H1 (cell line): ENCODE data around the gene GDPD3. TPM values are rescaled to one million over a fixed set of nuclear protein-coding genes. Genes with fewer than 3 reads are reported as not detected.

Experiments used
- CTCF ChIA-PET: fragments of 300-600 bp; sonication (Branson Sonifier 250); formaldehyde crosslinking; loops from one replicate; lab custom pipeline; 2021; ENCODE audit not compliant: partially characterized antibody; lab: Charles Lee
- POLR2A ChIA-PET: fragments of 300-600 bp; sonication (Branson Sonifier 250); formaldehyde crosslinking; loops from one replicate; lab custom pipeline; 2021; ENCODE audit warnings: inconsistent platforms; ENCODE audit not compliant: partially characterized antibody; lab: Charles Lee
- DNase-seq, 2 experiments: peaks; one replicate each; pipeline versions ENCODE4 v3.0.0 to v3.0.0-alpha.2; 2010 to 2022; ENCODE audit warnings: low spot score in 2 of 2, low read depth in 1 of 2, mixed read lengths in 1 of 2
- FAIRE-seq: peaks from 2 replicates; lab custom pipeline; 2011; peaks lifted over from hg19 to GRCh38; lab: Jason Lieb, UNC
- H2AFZ ChIP-seq: 2 replicates; pipeline ENCODE4 v1.8.1; 2012; ENCODE audit warnings: low read length, inconsistent platforms
- H2AK5ac ChIP-seq: 2 replicates; pipeline ENCODE4 v1.6.1; 2013; ENCODE audit warnings: low read depth, low read length
- H2BK120ac ChIP-seq: replicated peaks from 2 replicates; pipeline ENCODE3; 2013; ENCODE audit warnings: low read depth, low read length, inconsistent platforms
- H2BK12ac ChIP-seq: 2 replicates; pipeline ENCODE4 v1.6.1; 2013; ENCODE audit warnings: low read depth, low read length
- H2BK15ac ChIP-seq: 2 replicates; pipeline ENCODE4 v1.6.1; 2013; ENCODE audit warnings: low read length
- H2BK20ac ChIP-seq: 2 replicates; pipeline ENCODE4 v1.6.1; 2013; ENCODE audit warnings: low read length
- H2BK5ac ChIP-seq: 2 replicates; pipeline ENCODE4 v1.6.1; 2013; ENCODE audit warnings: low read depth, low read length
- H3K14ac ChIP-seq: 2 replicates; pipeline ENCODE4 v1.6.1; 2013; ENCODE audit warnings: inconsistent platforms; ENCODE audit not compliant: insufficient read length
- H3K18ac ChIP-seq: 2 replicates; pipeline ENCODE4 v1.6.1; 2013; ENCODE audit warnings: low read length; ENCODE audit errors: extremely low read depth
- H3K23ac ChIP-seq: 2 replicates; pipeline ENCODE4 v1.6.1; 2013; ENCODE audit warnings: inconsistent platforms; ENCODE audit not compliant: insufficient read length
- H3K23me2 ChIP-seq: 2 replicates; pipeline ENCODE4 v1.6.1; 2013; ENCODE audit warnings: low read depth, low read length
- H3K27ac ChIP-seq: 2 replicates; pipeline ENCODE4 v1.6.1; 2011; ENCODE audit warnings: low read depth, low read length, inconsistent platforms
- H3K27me3 ChIP-seq, 4 experiments: replicated peaks in 1 of 4; 1 replicate in 1 of 4; 2 replicates in 3 of 4; pipeline versions ENCODE4 v1.6.1 to v1.8.1; 2011 to 2013; ENCODE audit warnings: low read length in 3 of 4, mild to moderate bottlenecking in 3 of 4, inconsistent platforms in 2 of 4, mixed read lengths in 2 of 4, moderate library complexity in 1 of 4; ENCODE audit not compliant: control insufficient read depth in 3 of 4, insufficient read depth in 3 of 4; ENCODE audit errors: extremely low read depth in 1 of 4
- H3K36me3 ChIP-seq, 4 experiments: 2 replicates each; pipeline versions ENCODE4 v1.6.1 to v1.8.1; 2011 to 2013; ENCODE audit warnings: mild to moderate bottlenecking in 4 of 4, low read length in 3 of 4, moderate library complexity in 2 of 4, control low read depth in 1 of 4, inconsistent platforms in 1 of 4; ENCODE audit not compliant: insufficient read depth in 4 of 4, control insufficient read depth in 2 of 4
- H3K4ac ChIP-seq: replicated peaks from 2 replicates; pipeline ENCODE3; 2013; ENCODE audit warnings: low read length, low read depth, mixed read lengths, inconsistent platforms; ENCODE audit not compliant: insufficient read length
- H3K4me1 ChIP-seq, 4 experiments: replicated peaks in 1 of 4; 1 replicate in 1 of 4; 2 replicates in 3 of 4; pipeline versions ENCODE4 v1.6.1 to v1.8.1; 2011 to 2013; ENCODE audit warnings: low read length in 3 of 4, inconsistent platforms in 2 of 4, mixed read lengths in 1 of 4; ENCODE audit not compliant: insufficient read depth in 4 of 4, control insufficient read depth in 3 of 4
- H3K4me2 ChIP-seq, 2 experiments: 2 replicates each; pipeline versions ENCODE4 v1.6.1 to v1.8.1; 2011 to 2013; ENCODE audit warnings: low read depth in 2 of 2, low read length in 2 of 2, control low read depth in 1 of 2, inconsistent platforms in 1 of 2, mild to moderate bottlenecking in 1 of 2; ENCODE audit not compliant: insufficient read depth in 1 of 2
- H3K4me3 ChIP-seq, 4 experiments: fragments of 200-600, 300-600 bp in 1 of 4; sonication (generic), shearing (Covaris generic), sonication (Bioruptor Twin) in 1 of 4; 2 replicates each; pipeline versions ENCODE4 v1.5.1 to v1.8.1; 2011 to 2016; ENCODE audit warnings: low read length in 4 of 4, low read depth in 3 of 4, control low read depth in 2 of 4, inconsistent platforms in 2 of 4, mild to moderate bottlenecking in 2 of 4, mixed read lengths in 1 of 4, moderate library complexity in 1 of 4; ENCODE audit not compliant: insufficient read depth in 2 of 4; ENCODE audit errors: extremely low read depth in 1 of 4
- H3K56ac ChIP-seq: replicated peaks from 2 replicates; pipeline ENCODE3; 2013; ENCODE audit warnings: low read depth, mild to moderate bottlenecking, mixed read lengths, low read length, inconsistent platforms; ENCODE audit not compliant: insufficient read length
- H3K79me1 ChIP-seq: 2 replicates; pipeline ENCODE4 v1.6.1; 2013; ENCODE audit warnings: low read depth, low read length, control low read depth
- H3K79me2 ChIP-seq, 2 experiments: 2 replicates each; pipeline versions ENCODE4 v1.6.1 to v1.8.1; 2012 to 2013; ENCODE audit warnings: low read length in 2 of 2, mild to moderate bottlenecking in 2 of 2, inconsistent platforms in 1 of 2; ENCODE audit not compliant: insufficient read depth in 2 of 2, control insufficient read depth in 1 of 2
- H3K9ac ChIP-seq, 4 experiments: replicated peaks in 1 of 4; 1 replicate in 1 of 4; 2 replicates in 3 of 4; pipeline versions ENCODE4 v1.6.1 to v1.8.1; 2011 to 2013; ENCODE audit warnings: low read depth in 3 of 4, low read length in 3 of 4, control low read depth in 2 of 4, mild to moderate bottlenecking in 2 of 4, moderate library complexity in 2 of 4, inconsistent platforms in 1 of 4; ENCODE audit errors: extremely low read depth in 1 of 4
- H3K9me3 ChIP-seq, 2 experiments: 2 replicates each; pipeline versions ENCODE4 v1.6.1 to v1.8.1; 2012 to 2013; ENCODE audit warnings: mild to moderate bottlenecking in 2 of 2, moderate library complexity in 2 of 2, control low read depth in 1 of 2, inconsistent platforms in 1 of 2, low read depth in 1 of 2, low read length in 1 of 2, mixed read lengths in 1 of 2; ENCODE audit not compliant: insufficient read depth in 2 of 2
- H4K20me1 ChIP-seq, 2 experiments: replicated peaks in 1 of 2; 2 replicates each; pipeline versions ENCODE3 to v1.8.1; 2011 to 2013; ENCODE audit warnings: inconsistent platforms in 2 of 2, low read length in 2 of 2, mild to moderate bottlenecking in 1 of 2; ENCODE audit not compliant: insufficient read depth in 2 of 2, control insufficient read depth in 1 of 2
- H4K5ac ChIP-seq: 2 replicates; pipeline ENCODE4 v1.6.1; 2013; ENCODE audit warnings: low read length, low read depth, mixed read lengths, inconsistent platforms; ENCODE audit not compliant: insufficient read length
- H4K8ac ChIP-seq: 2 replicates; pipeline ENCODE4 v1.8.0; 2013; ENCODE audit warnings: mild to moderate bottlenecking, moderate library complexity, low read length, inconsistent platforms; ENCODE audit not compliant: insufficient read depth; ENCODE audit errors: extremely low read depth
- H4K91ac ChIP-seq: replicated peaks from 2 replicates; pipeline ENCODE3; 2013; ENCODE audit warnings: low read length, mixed read lengths, inconsistent platforms; ENCODE audit not compliant: insufficient read length
- CEBPB ChIP-seq: IDR thresholded peaks from 2 replicates; pipeline ENCODE4 v1.6.1; 2012; ENCODE audit warnings: low read depth, low read length
- GTF2F1 ChIP-seq: IDR thresholded peaks from 2 replicates; pipeline ENCODE4 v1.6.1; 2012; ENCODE audit warnings: low read depth, low read length, improper control_type of control experiment, borderline replicate concordance
- HDAC2 ChIP-seq, 2 experiments: fragments of 300-600 bp in 1 of 2; sonication (generic) in 1 of 2; IDR thresholded peaks; 2 replicates each; pipeline ENCODE4 v1.6.1; 2011 to 2012; ENCODE audit warnings: low read depth in 2 of 2, low read length in 2 of 2, mild to moderate bottlenecking in 2 of 2, moderate library complexity in 2 of 2, borderline replicate concordance in 1 of 2, inconsistent platforms in 1 of 2
- HDAC6 ChIP-seq: IDR thresholded peaks from one replicate; pipeline ENCODE4 v1.7.1; 2012; ENCODE audit warnings: low read depth, mild to moderate bottlenecking, inconsistent platforms, low read length, moderate library complexity
- POLR2A ChIP-seq, 2 experiments: IDR thresholded peaks; 1 replicate in 1 of 2; 2 replicates in 1 of 2; pipeline ENCODE4 v1.6.1; 2011; ENCODE audit warnings: low read depth in 2 of 2, low read length in 2 of 2, mild to moderate bottlenecking in 2 of 2; ENCODE audit errors: control extremely low read depth in 1 of 2
- POU5F1 ChIP-seq: IDR thresholded peaks from 2 replicates; pipeline ENCODE4 v1.6.1; 2011; ENCODE audit warnings: low read depth, mild to moderate bottlenecking, low read length, moderate library complexity
- RAD21 ChIP-seq, 2 experiments: IDR thresholded peaks in 1 of 2; conservative IDR thresholded peaks in 1 of 2; 2 replicates each; pipeline ENCODE4 v1.6.1; 2011; ENCODE audit warnings: low read depth in 2 of 2, low read length in 2 of 2, improper control_type of control experiment in 1 of 2, inconsistent platforms in 1 of 2, mild to moderate bottlenecking in 1 of 2, moderate library complexity in 1 of 2
- SRF ChIP-seq: IDR thresholded peaks from 2 replicates; pipeline ENCODE4 v1.6.1; 2011; ENCODE audit warnings: mild to moderate bottlenecking, low read depth, low read length, moderate library complexity
- TAF7 ChIP-seq: optimal IDR thresholded peaks from 2 replicates; pipeline ENCODE3; 2011; ENCODE audit warnings: low read depth, mild to moderate bottlenecking, inconsistent platforms, low read length, moderate library complexity, borderline replicate concordance
- WGBS, 2 experiments: shearing (Covaris generic) in 1 of 2; methylation state at CpG; one replicate each; pipeline versions ENCODE4 v1.1.6 to v1.1.7; 2013 to 2015; ENCODE audit warnings: low lambda C conversion rate in 2 of 2, mixed read lengths in 2 of 2, inconsistent platforms in 1 of 2, low coverage in 1 of 2, missing lambda C conversion rate in 1 of 2; ENCODE audit not compliant: insufficient replicate concordance in 2 of 2, insufficient coverage in 1 of 2, insufficient read length in 1 of 2; ENCODE audit errors: extremely low coverage in 1 of 2, missing lambda C conversion rate in 1 of 2; 5-methylcytosine and 5-hydroxymethylcytosine counted together
- polyA plus RNA-seq, 7 experiments: library from polyadenylated mRNA; depleted of rRNA in 3 of 7; stranded (reverse) in 5 of 7; unstranded in 2 of 7; fragments of >200 nt in 5 of 7; fragments of 200-250 nt in 2 of 7; gene quantifications; 1 replicate in 5 of 7; 2 replicates in 1 of 7; 4 replicates in 1 of 7; pipeline versions ENCODE4 v1.2.1 to v1.2.3, GENCODE V29; 2011 to 2013; ENCODE audit warnings: missing spikeins in 2 of 7, mixed read lengths in 2 of 7
- total RNA-seq: library from RNA; stranded (reverse); fragmentation: NEBNext Ultra II Directional; extraction: Animal tissue kit (Norgen Biotek cat#: 25700); gene quantifications from 2 replicates; pipeline ENCODE4 v1.2.1, GENCODE V29; 2021
- TF ChIP-seq, protein P1 (sequence below): IDR thresholded peaks from 2 replicates; pipeline ENCODE4 v1.6.1; 2011; ENCODE audit warnings: low read length, improper control_type of control experiment

Gene GDPD3
- total and polyA plus RNA-seq, 2 of the 8 experiments (the other 6 are each of a cell fraction or from before 2014, with no cell fraction given), result 0.20 TPM; not detected in 1

DNA sequence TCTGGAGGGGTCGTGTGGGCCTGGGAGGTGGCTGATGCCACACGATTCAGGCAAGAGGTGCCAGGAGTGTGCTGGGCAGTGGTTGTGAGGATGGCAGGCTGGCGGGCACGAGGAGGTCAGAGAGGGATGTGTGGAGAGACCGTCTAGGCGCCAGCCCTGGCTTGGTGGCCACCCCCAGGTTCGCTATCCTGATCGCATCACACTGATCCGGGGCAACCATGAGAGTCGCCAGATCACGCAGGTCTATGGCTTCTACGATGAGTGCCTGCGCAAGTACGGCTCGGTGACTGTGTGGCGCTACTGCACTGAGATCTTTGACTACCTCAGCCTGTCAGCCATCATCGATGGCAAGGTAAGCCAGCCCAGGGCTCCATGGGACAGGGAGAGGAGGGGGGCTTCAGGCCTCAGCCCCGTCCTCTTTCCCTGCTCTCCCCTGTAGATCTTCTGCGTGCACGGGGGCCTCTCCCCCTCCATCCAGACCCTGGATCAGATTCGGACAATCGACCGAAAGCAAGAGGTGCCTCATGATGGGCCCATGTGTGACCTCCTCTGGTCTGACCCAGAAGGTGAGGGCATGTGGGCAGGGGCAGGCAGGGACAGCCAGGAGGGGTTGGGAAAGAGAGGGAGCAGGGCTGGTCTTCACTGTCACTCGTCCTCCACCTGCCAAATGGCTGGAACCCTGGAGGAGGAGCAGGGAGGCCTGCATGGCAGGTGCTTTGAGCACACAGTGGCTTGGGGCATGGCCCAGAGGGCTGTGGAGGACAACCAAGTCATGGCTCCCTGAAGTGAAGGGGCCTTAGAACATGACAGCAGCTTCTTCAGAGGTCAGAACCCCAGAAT, 29.9 kb downstream of the GDPD3 start:
- Histone ChIP-seq H3K4me2 (no peak overlapping the region), H2AK5ac (no peak overlapping the region), H2BK20ac (no peak overlapping the region), H3K27me3 (no peaks in the 10 kb centered on the region; a peak in 1 of 7 replicates), H2BK15ac (no peak overlapping the region), H3K79me1 (no peaks in the 10 kb centered on the region; the same call in 1 of the 2 replicates), H3K4ac (no peak overlapping the region), H2AFZ (no peak overlapping the region), H2BK12ac (no peak overlapping the region), H3K9me3 (no peaks in the 10 kb centered on the region), H3K4me3 (no peak overlapping the region), H3K27ac (no peak overlapping the region), H3K23me2 (no peaks in the 10 kb centered on the region), H2BK120ac (no peak overlapping the region), H3K36me3 (peaks cover 23 to 63% (median 36%) of the 10 kb centered on the region in 4 experiments), H3K4me1 (no peaks in the 10 kb centered on the region), H4K5ac (no peak overlapping the region), H4K20me1 (peaks cover 8 to 20% of the 10 kb centered on the region in 2 experiments), H3K23ac (no peak overlapping the region), H2BK5ac (no peak overlapping the region), H4K8ac (no peak overlapping the region), H3K56ac (no peak overlapping the region), H3K79me2 (peaks cover 0 to 12% of the 10 kb centered on the region in 2 experiments; a peak in 2 of 4 replicates), H3K14ac (no peak overlapping the region), H3K18ac (no peak overlapping the region), H3K9ac (no peak overlapping the region), H4K91ac (no peak overlapping the region)
- CTCF ChIA-PET, result interaction anchor here (2.2 to 5.9 kb wide), 3 partner anchors 8 to 29 kb away, joined by 6 to 46 read pairs (median 7); partner anchors contain the start of gene TBX6
- POLR2A ChIA-PET, result interaction anchor here (9.9 to 21.2 kb wide), 3 partner anchors 7 to 15 kb away, joined by 151 to 353 read pairs (median 353); partner anchors contain the start of genes ALDOA, PPP4C, TBX6 and YPEL3
- no peak for FAIRE-seq
- 95% methylated on average over 22 of the region's 24 CpGs; no CpG with 5 or more reads in 1 of the 2 experiments for WGBS, 2 experiments
- no peak for DNase-seq
- no peak for TF ChIP-seq CEBPB
- no peak for TF ChIP-seq HDAC6
- TF ChIP-seq, protein P1, sequence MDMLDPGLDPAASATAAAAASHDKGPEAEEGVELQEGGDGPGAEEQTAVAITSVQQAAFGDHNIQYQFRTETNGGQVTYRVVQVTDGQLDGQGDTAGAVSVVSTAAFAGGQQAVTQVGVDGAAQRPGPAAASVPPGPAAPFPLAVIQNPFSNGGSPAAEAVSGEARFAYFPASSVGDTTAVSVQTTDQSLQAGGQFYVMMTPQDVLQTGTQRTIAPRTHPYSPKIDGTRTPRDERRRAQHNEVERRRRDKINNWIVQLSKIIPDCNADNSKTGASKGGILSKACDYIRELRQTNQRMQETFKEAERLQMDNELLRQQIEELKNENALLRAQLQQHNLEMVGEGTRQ, result no peak
- TF ChIP-seq TAF7, result no peak
- TF ChIP-seq POLR2A (IDR thresholded peaks at IDR 0.05; ENCODE audit: control extremely low read depth in 1 of 2, low read depth in 2 of 2, low read length in 2 of 2), result 0 out of 3 replicates have a peak, but pooled peaks of 1 of the 2 experiments have one; percentile 36
- no peak for TF ChIP-seq SRF
- no peak for TF ChIP-seq GTF2F1
- no peak for TF ChIP-seq POU5F1
- TF ChIP-seq HDAC2 (IDR thresholded peaks at IDR 0.05; ENCODE audit: borderline replicate concordance in 1 of 2, low read depth in 2 of 2, low read length in 2 of 2), result no peak
- no peak for TF ChIP-seq RAD21 (IDR thresholded peaks at IDR 0.05 in 1 of 2, conservative IDR thresholded peaks at IDR 0.05 in 1 of 2; ENCODE audit: low read depth in 2 of 2, low read length in 2 of 2)
